AG04449 (cell line): ENCODE results near the gene NELL2.

ENCODE experiments used
- CTCF ChIA-PET: fragments of 350-600 bp; formaldehyde crosslinking; extraction: SDS; loops from one replicate; lab custom pipeline; 2021; ENCODE audit warnings: antibody characterized with exemption; lab: Yijun Ruan, JAX
- POLR2A ChIA-PET: fragments of 400-600, 350-600 bp; formaldehyde crosslinking; extraction: SDS; loops from one replicate; lab custom pipeline; 2020; ENCODE audit warnings: antibody characterized with exemption, inconsistent platforms; lab: Yijun Ruan, JAX
- DNase-seq: peaks from one replicate; pipeline ENCODE4 v3.0.0-alpha.2; 2010; ENCODE audit warnings: low read depth, low spot score
- H3K4me3 ChIP-seq: 2 replicates; pipeline ENCODE4 v1.5.1; 2011; ENCODE audit warnings: low read depth, mild to moderate bottlenecking, control low read depth, low read length
- CTCF ChIP-seq: IDR thresholded peaks from one replicate; pipeline ENCODE4 v1.5.1; 2011; ENCODE audit warnings: mild to moderate bottlenecking, moderate library complexity, low read length, control low read depth, inconsistent platforms; ENCODE audit not compliant: insufficient read depth; ENCODE audit errors: missing control alignments

The NELL2 gene

GRCh38 chr12:44654646-44655639, 221.2 kb downstream of the NELL2 start:
- POLR2A ChIA-PET: no interaction called here
- no peak for DNase-seq
- CTCF ChIA-PET: no interaction called here
- TF ChIP-seq CTCF: no peak
- H3K4me3 ChIP-seq: no peak overlapping the region

GRCh38 chr12:44653861-44654527, 222.1 kb downstream of the NELL2 start:
- H3K4me3 ChIP-seq: no peak overlapping the region
- ChIA-PET POLR2A (no interaction called here), CTCF (no interaction called here)
- no peak for TF ChIP-seq CTCF
- no peak for DNase-seq

- CTCF ChIA-PET: no interaction called here
- TF ChIP-seq CTCF: no peak
- POLR2A ChIA-PET: no interaction called here
- H3K4me3 ChIP-seq: no peak overlapping the region
- DNase-seq: no peak
These were observed 226.4 kb downstream of the NELL2 start for GRCh38 chr12:44649693-44650092.

- CTCF ChIA-PET: no interaction called here
These were observed 228.0 kb downstream of the NELL2 start for GRCh38 chr12:44647917-44648690.

GRCh38 chr12:44640427-44641190, 235.5 kb downstream of the NELL2 start:
- ChIA-PET POLR2A (no interaction called here), CTCF (no interaction called here)
- no peak for TF ChIP-seq CTCF
- H3K4me3 ChIP-seq: no peak overlapping the region
- DNase-seq: no peak

More at GRCh38 chr12:44647917-44648690, 228.0 kb downstream of the NELL2 start:
- no peak for DNase-seq
- TF ChIP-seq CTCF: no peak
- no peak overlapping the region for H3K4me3 ChIP-seq
- POLR2A ChIA-PET: no interaction called here
